OCI-LY1 (cell line): ENCODE results near the gene ORC3.

Experiments
- CTCF ChIP-seq: fragments of 200-600 bp; sonication (generic), shearing (Covaris generic); IDR thresholded peaks from 2 replicates; pipeline ENCODE4 v1.5.1; 2017; ENCODE audit warnings: mild to moderate bottlenecking, antibody characterized with exemption, low read length, moderate library complexity, mixed read lengths
- EZH2 ChIP-seq: fragments of 200-600 bp; sonication (generic), shearing (Covaris generic); IDR thresholded peaks from 2 replicates; pipeline ENCODE4 v1.8.0; 2017; ENCODE audit warnings: borderline replicate concordance, mixed run types, mild to moderate bottlenecking, antibody characterized with exemption, low read length, moderate library complexity, mixed read lengths

GRCh38 chr6:87673237-87673636 is 83.3 kb downstream of the ORC3 start:
- TF ChIP-seq CTCF: no peak
- no peak for TF ChIP-seq EZH2
